Keratinocyte (primary cell): ENCODE measurements around the gene PKP4. TPM values are rescaled to one million over a fixed set of nuclear protein-coding genes. Genes with fewer than 3 reads are reported as not detected.

Experiments used
- DNase-seq: peaks from one replicate; pipeline ENCODE4 v3.0.0-alpha.2; 2011; ENCODE audit warnings: low read depth, missing footprints, low spot score
- FAIRE-seq: peaks from 2 replicates; lab custom pipeline; 2011; peaks lifted over from hg19 to GRCh38; lab: Jason Lieb, UNC
- H2AFZ ChIP-seq: 2 replicates; pipeline ENCODE4 v1.6.0; 2012; ENCODE audit warnings: low read length, control low read depth, inconsistent platforms; ENCODE audit not compliant: control insufficient read depth
- H3K27ac ChIP-seq: 2 replicates; pipeline ENCODE4 v1.5.1; 2011; ENCODE audit warnings: low read length; ENCODE audit not compliant: control insufficient read depth, insufficient read depth
- H3K27me3 ChIP-seq: 3 replicates; pipeline ENCODE4 v1.6.0; 2011; ENCODE audit warnings: low read length; ENCODE audit not compliant: control insufficient read depth, insufficient read depth; ENCODE audit errors: extremely low read depth
- H3K36me3 ChIP-seq, 2 experiments: 2 replicates in 1 of 2; 3 replicates in 1 of 2; pipeline ENCODE4 v1.5.1; 2011; ENCODE audit warnings: low read length in 2 of 2, mild to moderate bottlenecking in 1 of 2; ENCODE audit not compliant: control insufficient read depth in 2 of 2, insufficient read depth in 2 of 2; ENCODE audit errors: extremely low read depth in 1 of 2
- H3K4me1 ChIP-seq: 3 replicates; pipeline ENCODE4 v1.5.1; 2011; ENCODE audit warnings: low read length; ENCODE audit not compliant: control insufficient read depth, insufficient read depth; ENCODE audit errors: extremely low read depth
- H3K4me2 ChIP-seq: 3 replicates; pipeline ENCODE4 v1.6.0; 2011; ENCODE audit warnings: low read depth, low read length; ENCODE audit not compliant: control insufficient read depth, insufficient read depth; ENCODE audit errors: extremely low read depth
- H3K4me3 ChIP-seq, 3 experiments: fragments of 200-600 bp in 1 of 3; sonication (generic) in 1 of 3; 2 replicates in 2 of 3; 3 replicates in 1 of 3; pipeline ENCODE4 v1.5.1; 2011 to 2016; ENCODE audit warnings: low read length in 3 of 3, mild to moderate bottlenecking in 3 of 3, control low read depth in 2 of 3, inconsistent platforms in 1 of 3, low read depth in 1 of 3, mixed read lengths in 1 of 3, mixed run types in 1 of 3, moderate library complexity in 1 of 3; ENCODE audit not compliant: control insufficient read depth in 2 of 3, insufficient read depth in 2 of 3; ENCODE audit errors: extremely low read depth in 1 of 3
- H3K79me2 ChIP-seq: 2 replicates; pipeline ENCODE4 v1.6.0; 2012; ENCODE audit warnings: low read length; ENCODE audit not compliant: control insufficient read depth, insufficient read depth
- H3K9ac ChIP-seq: 3 replicates; pipeline ENCODE4 v1.6.0; 2011; ENCODE audit warnings: low read length; ENCODE audit not compliant: control insufficient read depth, insufficient read depth; ENCODE audit errors: extremely low read depth
- H3K9me1 ChIP-seq: 3 replicates; pipeline ENCODE4 v1.6.0; 2011; ENCODE audit warnings: low read length; ENCODE audit not compliant: control insufficient read depth, insufficient read depth; ENCODE audit errors: extremely low read depth
- H3K9me3 ChIP-seq: 2 replicates; pipeline ENCODE4 v1.5.1; 2012; ENCODE audit warnings: low read depth, low read length; ENCODE audit not compliant: control insufficient read depth
- H4K20me1 ChIP-seq: 3 replicates; pipeline ENCODE4 v1.6.0; 2011; ENCODE audit warnings: low read length; ENCODE audit not compliant: control insufficient read depth, insufficient read depth; ENCODE audit errors: extremely low read depth
- EZH2 ChIP-seq: IDR thresholded peaks from one replicate; pipeline ENCODE4 v1.6.1; 2012; ENCODE audit warnings: inconsistent platforms, mild to moderate bottlenecking, low read length, moderate library complexity
- dilution Hi-C: fragments of 300-500 bp; cut with MboI; formaldehyde crosslinking; loops from one replicate; pipeline ENCODE4 v1.7.0; 2020; ENCODE audit warnings: low sequenced_read_pairs; ENCODE audit not compliant: extremely low pct_ligation_motif_present
- polyA plus RNA-seq, 5 experiments: library from polyadenylated mRNA; depleted of rRNA in 3 of 5; stranded (reverse) in 3 of 5; stranded (forward) in 1 of 5; unstranded in 1 of 5; fragments of >200 nt; gene quantifications; 1 replicate in 1 of 5; 2 replicates in 3 of 5; 3 replicates in 1 of 5; pipeline versions ENCODE4 v1.2.1 to v1.2.3, GENCODE V29; 2011 to 2012; ENCODE audit warnings: missing spikeins in 2 of 5, low read depth in 1 of 5, low replicate concordance in 1 of 5
- TF ChIP-seq, protein P1 (sequence below), 3 experiments: IDR thresholded peaks in 1 of 3; conservative IDR thresholded peaks in 1 of 3; optimal IDR thresholded peaks in 1 of 3; 2 replicates in 2 of 3; 3 replicates in 1 of 3; pipeline versions ENCODE3 to v1.5.1; 2011; ENCODE audit warnings: low read length in 3 of 3, mild to moderate bottlenecking in 3 of 3, moderate library complexity in 2 of 3, control low read depth in 1 of 3, inconsistent platforms in 1 of 3; ENCODE audit not compliant: insufficient read depth in 2 of 3; ENCODE audit errors: extremely low read depth in 1 of 3

Gene PKP4
- polyA plus RNA-seq, 1 donor (not counting 4 experiments of a cell fraction or from before 2014, with no cell fraction given): 43.8 TPM

DNA sequence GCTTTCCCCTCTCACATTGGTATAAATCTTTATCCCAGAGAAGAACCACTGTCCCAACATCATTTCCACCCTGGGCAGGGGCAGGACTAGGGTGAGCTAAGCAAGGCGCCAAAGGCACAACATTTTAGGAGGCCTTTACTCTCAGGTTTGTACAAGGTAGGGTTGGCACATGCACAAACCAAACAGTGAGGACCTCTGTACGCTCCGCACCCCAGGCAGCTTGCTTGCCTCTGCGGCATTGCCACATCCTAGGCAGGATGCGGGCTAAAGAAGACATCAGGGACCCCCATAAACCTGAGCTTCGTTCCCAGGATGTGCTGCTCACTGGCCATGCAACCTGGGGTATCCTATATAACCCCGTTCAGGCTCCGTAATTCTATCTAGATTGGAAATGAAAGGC is 210.2 kb downstream of the PKP4 start:
- no peak overlapping the region for H3K4me2 ChIP-seq
- no peaks in the 10 kb centered on the region for H3K79me2 ChIP-seq
- no peak overlapping the region for H2AFZ ChIP-seq
- H3K27me3 ChIP-seq: no peaks in the 10 kb centered on the region
- no peaks in the 10 kb centered on the region for H3K9me1 ChIP-seq
- no peak for FAIRE-seq
- H3K9me3 ChIP-seq: no peaks in the 10 kb centered on the region
- dilution Hi-C loops: no loop called here
- no peak for TF ChIP-seq EZH2
- TF ChIP-seq, protein P1, sequence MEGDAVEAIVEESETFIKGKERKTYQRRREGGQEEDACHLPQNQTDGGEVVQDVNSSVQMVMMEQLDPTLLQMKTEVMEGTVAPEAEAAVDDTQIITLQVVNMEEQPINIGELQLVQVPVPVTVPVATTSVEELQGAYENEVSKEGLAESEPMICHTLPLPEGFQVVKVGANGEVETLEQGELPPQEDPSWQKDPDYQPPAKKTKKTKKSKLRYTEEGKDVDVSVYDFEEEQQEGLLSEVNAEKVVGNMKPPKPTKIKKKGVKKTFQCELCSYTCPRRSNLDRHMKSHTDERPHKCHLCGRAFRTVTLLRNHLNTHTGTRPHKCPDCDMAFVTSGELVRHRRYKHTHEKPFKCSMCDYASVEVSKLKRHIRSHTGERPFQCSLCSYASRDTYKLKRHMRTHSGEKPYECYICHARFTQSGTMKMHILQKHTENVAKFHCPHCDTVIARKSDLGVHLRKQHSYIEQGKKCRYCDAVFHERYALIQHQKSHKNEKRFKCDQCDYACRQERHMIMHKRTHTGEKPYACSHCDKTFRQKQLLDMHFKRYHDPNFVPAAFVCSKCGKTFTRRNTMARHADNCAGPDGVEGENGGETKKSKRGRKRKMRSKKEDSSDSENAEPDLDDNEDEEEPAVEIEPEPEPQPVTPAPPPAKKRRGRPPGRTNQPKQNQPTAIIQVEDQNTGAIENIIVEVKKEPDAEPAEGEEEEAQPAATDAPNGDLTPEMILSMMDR (optimal IDR thresholded peaks at IDR 0.05 in 1 of 3, IDR thresholded peaks at IDR 0.05 in 1 of 3, conservative IDR thresholded peaks at IDR 0.05 in 1 of 3; ENCODE audit: extremely low read depth in 1 of 3, insufficient read depth in 2 of 3, low read length in 3 of 3): no peak
- H3K4me3 ChIP-seq: no peak overlapping the region
- peaks cover 31 to 40% of the 10 kb centered on the region in 2 experiments for H3K36me3 ChIP-seq
- peaks cover under 1% of the 10 kb centered on the region for H4K20me1 ChIP-seq
- no peaks in the 10 kb centered on the region for H3K4me1 ChIP-seq
- no peak for DNase-seq
- no peak overlapping the region for H3K9ac ChIP-seq
- no peak overlapping the region for H3K27ac ChIP-seq

DNA sequence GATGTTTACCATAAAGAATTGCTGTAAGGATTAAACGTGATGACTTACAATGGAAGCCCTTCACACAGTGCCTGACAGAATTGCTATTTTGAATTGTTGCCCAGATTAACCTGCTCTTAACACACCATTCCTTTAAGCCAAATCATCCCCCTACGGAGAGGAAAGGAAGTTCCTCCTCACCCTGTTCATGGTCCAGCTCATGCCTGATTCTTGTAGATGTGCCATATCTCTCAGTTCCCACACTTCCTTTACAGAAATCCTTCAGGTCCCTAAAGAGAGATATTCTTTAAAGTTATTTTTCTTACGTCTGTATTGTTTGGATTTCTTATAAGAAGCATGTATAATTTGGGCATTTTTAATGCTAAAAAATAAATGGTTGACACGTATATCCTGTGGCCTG is 210.8 kb downstream of the PKP4 start:
- TF ChIP-seq, protein P1 (optimal IDR thresholded peaks at IDR 0.05 in 1 of 3, IDR thresholded peaks at IDR 0.05 in 1 of 3, conservative IDR thresholded peaks at IDR 0.05 in 1 of 3; ENCODE audit: extremely low read depth in 1 of 3, insufficient read depth in 2 of 3, low read length in 3 of 3): no peak
- TF ChIP-seq EZH2: no peak
- H3K9me1 ChIP-seq: no peaks in the 10 kb centered on the region
- H3K4me3 ChIP-seq: no peak overlapping the region
- no peaks in the 10 kb centered on the region for H3K79me2 ChIP-seq
- DNase-seq (no peak), FAIRE-seq (no peak)
- H3K27me3 ChIP-seq: no peaks in the 10 kb centered on the region
- H3K36me3 ChIP-seq: peaks cover 25 to 33% of the 10 kb centered on the region in 2 experiments
- H3K4me2 ChIP-seq: no peak overlapping the region
- no peak overlapping the region for H3K27ac ChIP-seq
- no peaks in the 10 kb centered on the region for H3K9me3 ChIP-seq
- H4K20me1 ChIP-seq: no peaks in the 10 kb centered on the region
- dilution Hi-C loops: no loop called here
- H3K9ac ChIP-seq: no peak overlapping the region
- no peaks in the 10 kb centered on the region for H3K4me1 ChIP-seq
- H2AFZ ChIP-seq: no peak overlapping the region
